CD8-positive, alpha-beta memory T cell (primary cell): Measurements from ENCODE around the gene TLE6. TPM values are rescaled to one million over a fixed set of nuclear protein-coding genes. Genes with fewer than 3 reads are reported as not detected.
"Not testable (repeated sequence)": the region's sequence is repeated elsewhere in the genome, so short reads cannot be mapped to it uniquely, and the experiment has no call there.

Source experiments
- CTCF ChIA-PET: fragments of 350-600 bp; sonication (Branson Sonifier 250); formaldehyde crosslinking; loops from one replicate; lab custom pipeline; 2021; ENCODE audit warnings: antibody characterized with exemption; lab: Charles Lee
- POLR2A ChIA-PET: fragments of 350-600 bp; sonication (Branson Sonifier 250); formaldehyde crosslinking; loops from one replicate; lab custom pipeline; 2021; ENCODE audit warnings: antibody characterized with exemption; lab: Charles Lee
- DNase-seq, 5 donors: peaks; one replicate each; pipeline versions ENCODE4 v3.0.0 to v3.0.0-alpha.2; 2020 to 2022; ENCODE audit warnings: mixed read lengths in 1 of 5
- H3K27ac ChIP-seq: one replicate; pipeline ENCODE4 v1.7.0; 2013; ENCODE audit warnings: low read depth, mild to moderate bottlenecking, low read length, moderate library complexity
- H3K27me3 ChIP-seq: 2 replicates; pipeline ENCODE4 v1.7.0; 2013; ENCODE audit warnings: low read length, mild to moderate bottlenecking; ENCODE audit not compliant: insufficient read depth, poor library complexity, severe bottlenecking
- H3K36me3 ChIP-seq: 2 replicates; pipeline ENCODE4 v1.7.0; 2013; ENCODE audit warnings: mild to moderate bottlenecking, low read length, moderate library complexity; ENCODE audit not compliant: insufficient read depth
- H3K4me1 ChIP-seq: 2 replicates; pipeline ENCODE4 v1.7.0; 2013; ENCODE audit warnings: mild to moderate bottlenecking, low read length, moderate library complexity; ENCODE audit not compliant: insufficient read depth
- H3K4me3 ChIP-seq: 2 replicates; pipeline ENCODE4 v1.7.0; 2013; ENCODE audit warnings: mild to moderate bottlenecking, low read length
- H3K9me3 ChIP-seq: 2 replicates; pipeline ENCODE4 v1.7.0; 2013; ENCODE audit warnings: mild to moderate bottlenecking, low read length
- H3K27ac Mint-ChIP-seq, 8 donors: one replicate each; pipeline ENCODE4 v1.8.0; 2020 to 2021; ENCODE audit warnings: mixed read lengths in 8 of 8, mild to moderate bottlenecking in 6 of 8, inconsistent platforms in 3 of 8, moderate library complexity in 3 of 8
- H3K27me3 Mint-ChIP-seq, 2 donors: one replicate each; pipeline ENCODE4 v1.8.0; 2020 to 2021; ENCODE audit warnings: mixed read lengths in 2 of 2, mild to moderate bottlenecking in 1 of 2, moderate library complexity in 1 of 2
- H3K36me3 Mint-ChIP-seq, 3 donors: one replicate each; pipeline ENCODE4 v1.8.0; 2020 to 2021; ENCODE audit warnings: mixed read lengths in 3 of 3, inconsistent platforms in 1 of 3, mild to moderate bottlenecking in 1 of 3
- H3K4me1 Mint-ChIP-seq, 3 donors: one replicate each; pipeline ENCODE4 v1.8.0; 2020 to 2021; ENCODE audit warnings: mixed read lengths in 3 of 3, inconsistent platforms in 1 of 3, mild to moderate bottlenecking in 1 of 3
- H3K4me3 Mint-ChIP-seq, 7 donors: one replicate each; pipeline ENCODE4 v1.8.0; 2020 to 2021; ENCODE audit warnings: mixed read lengths in 7 of 7, mild to moderate bottlenecking in 6 of 7, moderate library complexity in 4 of 7, inconsistent platforms in 2 of 7
- H3K9me3 Mint-ChIP-seq, 5 donors: one replicate each; pipeline ENCODE4 v1.8.0; 2020 to 2022; ENCODE audit warnings: mixed read lengths in 5 of 5, mild to moderate bottlenecking in 3 of 5, moderate library complexity in 2 of 5, inconsistent platforms in 1 of 5
- polyA plus RNA-seq: library from polyadenylated mRNA; unstranded; fragments of 300-500 nt; fragmentation: Illumina TruSeq; gene quantifications from one replicate; pipeline ENCODE4 v1.2.3, GENCODE V29; 2021
- total RNA-seq, 2 experiments: library from RNA; stranded (reverse); gene quantifications; one replicate each; pipeline ENCODE4 v1.2.3, GENCODE V29; 2021

TLE6 gene
- total and polyA plus RNA-seq, 3 experiments from 2014 or later: 1.1 to 1.3 TPM; not detected in 1

GRCh38 chr19:3006075-3006767 lies 28.9 kb downstream of the TLE6 start:
- Mint-ChIP-seq H3K36me3 (peaks cover 0 to 17% (median 3%) of the 10 kb centered on the region in 3 donors), H3K4me1 (no peaks in the 10 kb centered on the region), H3K9me3 (no peaks in the 10 kb centered on the region), H3K27ac (no peak overlapping the region), H3K4me3 (no peak overlapping the region), H3K27me3 (peaks cover 0 to 3% of the 10 kb centered on the region in 2 donors)
- CTCF ChIA-PET: interaction anchor here (1.0 kb wide), 1 partner anchor 9 kb away, joined by 3 read pairs; no protein-coding TSS in a partner anchor
- DNase-seq: no peak
- Histone ChIP-seq H3K27me3 (no peaks in the 10 kb centered on the region), H3K4me1 (no peaks in the 10 kb centered on the region), H3K4me3 (no peak overlapping the region), H3K9me3 (no peaks in the 10 kb centered on the region), H3K27ac (no peak overlapping the region), H3K36me3 (no peaks in the 10 kb centered on the region)
- POLR2A ChIA-PET: no interaction called here

GRCh38 chr19:3007975-3008374 lies 30.6 kb downstream of the TLE6 start:
- CTCF ChIA-PET: interaction anchor here (0.9 kb wide), 1 partner anchor 14 kb away, joined by 3 read pairs; no protein-coding TSS in a partner anchor
- H3K27me3 Mint-ChIP-seq: peaks cover 0 to 3% of the 10 kb centered on the region in 2 donors

GRCh38 chr19:3008994-3009393 lies 31.6 kb downstream of the TLE6 start:
- POLR2A ChIA-PET: no interaction called here
- Histone ChIP-seq H3K9me3 (no peaks in the 10 kb centered on the region), H3K4me1 (no peaks in the 10 kb centered on the region), H3K36me3 (no peaks in the 10 kb centered on the region), H3K27me3 (no peaks in the 10 kb centered on the region), H3K27ac (no peak overlapping the region), H3K4me3 (no peak overlapping the region)
- Mint-ChIP-seq H3K27ac (no peak overlapping the region), H3K9me3 (no peaks in the 10 kb centered on the region), H3K36me3 (peaks cover 0 to 21% (median 4%) of the 10 kb centered on the region in 3 donors), H3K4me1 (no peaks in the 10 kb centered on the region), H3K4me3 (no peak overlapping the region), H3K27me3 (peaks cover 0 to 2% of the 10 kb centered on the region in 2 donors)
- DNase-seq: no peak
- CTCF ChIA-PET: no interaction called here

More at GRCh38 chr19:3007975-3008374, 30.6 kb downstream of the TLE6 start:
- H3K4me3 ChIP-seq: no peak overlapping the region
- Mint-ChIP-seq H3K4me3 (no peak overlapping the region), H3K4me1 (no peaks in the 10 kb centered on the region), H3K27ac (no peak overlapping the region), H3K9me3 (no peaks in the 10 kb centered on the region), H3K36me3 (peaks cover 0 to 16% (median under 1%) of the 10 kb centered on the region in 3 donors)
- H3K27ac ChIP-seq: no peak overlapping the region
- no peaks in the 10 kb centered on the region for H3K4me1 ChIP-seq
- POLR2A ChIA-PET: no interaction called here
- no peaks in the 10 kb centered on the region for H3K9me3 ChIP-seq
- no peaks in the 10 kb centered on the region for H3K27me3 ChIP-seq
- no peaks in the 10 kb centered on the region for H3K36me3 ChIP-seq
- DNase-seq: no peak

GRCh38 chr19:3010871-3011270 lies 33.5 kb downstream of the TLE6 start:
- POLR2A ChIA-PET: no interaction called here
- Histone ChIP-seq H3K4me3 (no peak overlapping the region), H3K36me3 (no peaks in the 10 kb centered on the region), H3K27ac (no peak overlapping the region), H3K9me3 (no peaks in the 10 kb centered on the region), H3K4me1 (no peaks in the 10 kb centered on the region), H3K27me3 (no peaks in the 10 kb centered on the region)
- Mint-ChIP-seq H3K9me3 (no peaks in the 10 kb centered on the region), H3K4me1 (no peaks in the 10 kb centered on the region), H3K27me3 (peaks cover 0 to 2% of the 10 kb centered on the region in 2 donors), H3K4me3 (no peak overlapping the region), H3K36me3 (peaks cover 0 to 24% (median 4%) of the 10 kb centered on the region in 3 donors), H3K27ac (no peak overlapping the region)
- CTCF ChIA-PET: no interaction called here
- DNase-seq: no peak

GRCh38 chr19:3012059-3012458 lies 34.7 kb downstream of the TLE6 start:
- H3K4me3 Mint-ChIP-seq, POLR2A ChIA-PET, CTCF ChIA-PET, H3K27ac ChIP-seq, H3K4me3 ChIP-seq, H3K9me3 Mint-ChIP-seq, H3K27me3 Mint-ChIP-seq, H3K4me1 Mint-ChIP-seq, H3K27me3 ChIP-seq, H3K4me1 ChIP-seq, H3K36me3 ChIP-seq, H3K9me3 ChIP-seq, DNase-seq: not testable (repeated sequence)
- H3K27ac Mint-ChIP-seq: peak overlapping the region in 1 of 8 donors; percentile 63
- peaks cover 0 to 24% (median 4%) of the 10 kb centered on the region in 3 donors for H3K36me3 Mint-ChIP-seq

GRCh38 chr19:3012621-3013262 lies 35.4 kb downstream of the TLE6 start:
- Histone ChIP-seq H3K27me3 (no peaks in the 10 kb centered on the region), H3K4me1 (no peaks in the 10 kb centered on the region), H3K36me3 (no peaks in the 10 kb centered on the region), H3K27ac (no peak overlapping the region), H3K9me3 (no peaks in the 10 kb centered on the region), H3K4me3 (no peak overlapping the region)
- Mint-ChIP-seq H3K36me3 (peaks cover 0 to 24% (median 4%) of the 10 kb centered on the region in 3 donors), H3K9me3 (no peaks in the 10 kb centered on the region), H3K27me3 (peaks cover 0 to 2% of the 10 kb centered on the region in 2 donors), H3K4me1 (no peaks in the 10 kb centered on the region), H3K27ac (peak overlapping the region in 1 of 8 donors; percentile 51), H3K4me3 (no peak overlapping the region)
- POLR2A ChIA-PET: no interaction called here
- CTCF ChIA-PET: no interaction called here
- no peak for DNase-seq

- Histone ChIP-seq H3K36me3 (no peaks in the 10 kb centered on the region), H3K27ac (no peak overlapping the region), H3K9me3 (no peaks in the 10 kb centered on the region), H3K4me3 (no peak overlapping the region), H3K4me1 (no peaks in the 10 kb centered on the region), H3K27me3 (no peaks in the 10 kb centered on the region)
- Mint-ChIP-seq H3K4me1 (no peaks in the 10 kb centered on the region), H3K27ac (peak overlapping the region in 1 of 8 donors; percentile 51), H3K36me3 (peaks cover 0 to 21% (median 4%) of the 10 kb centered on the region in 3 donors), H3K4me3 (no peak overlapping the region), H3K27me3 (peaks cover 0 to 2% of the 10 kb centered on the region in 2 donors), H3K9me3 (no peaks in the 10 kb centered on the region)
- POLR2A ChIA-PET: no interaction called here
- DNase-seq: no peak
- CTCF ChIA-PET: no interaction called here
Measured at GRCh38 chr19:3013263-3013725, 35.9 kb downstream of the TLE6 start.

GRCh38 chr19:3014135-3014534 lies 36.8 kb downstream of the TLE6 start:
- H3K27ac Mint-ChIP-seq: no peak overlapping the region
- POLR2A ChIA-PET: no interaction called here

More at GRCh38 chr19:3014135-3014534, 36.8 kb downstream of the TLE6 start:
- peaks cover 0 to 21% (median 4%) of the 10 kb centered on the region in 3 donors for H3K36me3 Mint-ChIP-seq
- H3K4me3 Mint-ChIP-seq: no peak overlapping the region
- no peaks in the 10 kb centered on the region for H3K4me1 ChIP-seq
- H3K27me3 Mint-ChIP-seq: peaks cover 0 to 2% of the 10 kb centered on the region in 2 donors
- no peaks in the 10 kb centered on the region for H3K36me3 ChIP-seq
- no peaks in the 10 kb centered on the region for H3K27me3 ChIP-seq
- no peaks in the 10 kb centered on the region for H3K9me3 ChIP-seq
- CTCF ChIA-PET: no interaction called here
- no peak overlapping the region for H3K4me3 ChIP-seq
- no peaks in the 10 kb centered on the region for H3K4me1 Mint-ChIP-seq
- H3K9me3 Mint-ChIP-seq: no peaks in the 10 kb centered on the region
- no peak for DNase-seq
- H3K27ac ChIP-seq: no peak overlapping the region
